Measurements from ENCODE around the gene DIP2C.
"Not testable (repeated sequence)": the region's sequence is repeated elsewhere in the genome, so short reads cannot be mapped to it uniquely, and the experiment has no call there.

The DIP2C gene

GRCh38 chr10:547591-548081 is 141.8 kb downstream of the DIP2C start:
- no peak for DNase-seq

GRCh38 chr10:546971-547590 is 142.4 kb downstream of the DIP2C start:
- no peak for DNase-seq

GRCh38 chr10:546451-546850 is 143.0 kb downstream of the DIP2C start:
- DNase-seq: no peak

GRCh38 chr10:543862-544822 is 145.3 kb downstream of the DIP2C start:
- DNase-seq: no peak

- no peak for DNase-seq
Observed at GRCh38 chr10:543131-543530, 146.3 kb downstream of the DIP2C start.

GRCh38 chr10:541750-542371 is 147.6 kb downstream of the DIP2C start:
- DNase-seq: no peak

- DNase-seq: no peak
Observed at GRCh38 chr10:541041-541440, 148.4 kb downstream of the DIP2C start.

- DNase-seq: no peak
Observed at GRCh38 chr10:538895-539294, 150.6 kb downstream of the DIP2C start.

- no peak for DNase-seq
Observed at GRCh38 chr10:536935-537334, 152.5 kb downstream of the DIP2C start.

- DNase-seq: no peak
Observed at GRCh38 chr10:536371-536925, 153.0 kb downstream of the DIP2C start.

- no peak for DNase-seq
Observed at GRCh38 chr10:535952-536351, 153.5 kb downstream of the DIP2C start.

GRCh38 chr10:535051-535450 is 154.4 kb downstream of the DIP2C start:
- DNase-seq: no peak

GRCh38 chr10:534047-534566 is 155.4 kb downstream of the DIP2C start:
- no peak for DNase-seq

GRCh38 chr10:533611-534010 is 155.9 kb downstream of the DIP2C start:
- DNase-seq: no peak

- no peak for DNase-seq
Observed at GRCh38 chr10:533186-533585, 156.3 kb downstream of the DIP2C start.

- not testable (repeated sequence) for DNase-seq
Observed at GRCh38 chr10:532331-532730, 157.1 kb downstream of the DIP2C start.

- DNase-seq: no peak
Observed at GRCh38 chr10:531541-531940, 157.9 kb downstream of the DIP2C start.

GRCh38 chr10:530717-531116 is 158.8 kb downstream of the DIP2C start:
- no peak for DNase-seq

GRCh38 chr10:529468-530230 is 159.8 kb downstream of the DIP2C start:
- DNase-seq: no peak

- DNase-seq: no peak
Observed at GRCh38 chr10:528173-529165, 161.0 kb downstream of the DIP2C start.

- DNase-seq: no peak
Observed at GRCh38 chr10:527416-527815, 162.1 kb downstream of the DIP2C start.

Measured in effector CD4-positive, alpha-beta T cell (primary cell).